ENCODE measurements around the gene TBC1D14. TPM values are rescaled to one million over a fixed set of nuclear protein-coding genes. Genes with fewer than 3 reads are reported as not detected.

TBC1D14 gene
- total and polyA plus RNA-seq, 2 of the 4 experiments (the other 2 are of a cell fraction) = 31.7 to 40.7 TPM

DNA sequence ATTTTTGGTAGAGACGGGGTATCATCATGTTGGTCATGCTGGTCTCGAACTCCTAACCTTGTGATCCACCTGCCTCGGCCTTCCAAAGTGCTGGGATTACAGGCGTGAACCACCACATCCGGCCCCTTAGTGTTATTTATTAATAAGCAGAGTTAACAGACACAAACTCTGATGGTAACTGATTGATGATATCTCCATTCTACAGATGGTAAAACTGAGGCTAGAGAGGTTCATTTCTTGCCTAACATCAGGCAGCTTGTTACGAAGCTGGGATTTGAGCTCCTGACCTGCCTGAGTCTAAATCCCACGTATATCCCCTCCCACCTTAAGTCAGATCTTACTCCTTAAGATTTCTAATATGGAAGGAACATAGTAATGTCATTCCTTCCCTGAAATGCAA lies 36.9 kb downstream of the TBC1D14 start:
- no peak overlapping the region for H4K91ac ChIP-seq (ENCODE audit: insufficient read depth, low read depth, low read length)
- dilution Hi-C loops (cut with HindIII; ENCODE audit: low sequenced_read_pairs, unreplicated experiment) (no loop called here), intact Hi-C loops (cut with micrococcal nuclease) (no loop called here), in situ Hi-C loops (cut with MboI; ENCODE audit: low sequenced_read_pairs) (no loop called here)
- H2BK20ac ChIP-seq (ENCODE audit: low read depth, low read length) = no peak overlapping the region
- no peak overlapping the region for H3K4me2 ChIP-seq (ENCODE audit: low read depth, low read length)
- H2BK120ac ChIP-seq (ENCODE audit: low read depth, low read length) = no peak overlapping the region
- TF ChIP-seq SMC3 (IDR thresholded peaks at IDR 0.05; ENCODE audit: low read depth, low read length) (no peak), BHLHE40 (IDR thresholded peaks at IDR 0.05; ENCODE audit: low read depth, low read length) (no peak), POLR2A (IDR thresholded peaks at IDR 0.05; ENCODE audit: low read depth, low read length) (no peak), NFE2L2 (IDR thresholded peaks at IDR 0.05; ENCODE audit: low read depth, low read length) (no peak), MAZ (IDR thresholded peaks at IDR 0.05; ENCODE audit: borderline replicate concordance, low read depth, low read length) (no peak)
- TF ChIP-seq, protein P1, sequence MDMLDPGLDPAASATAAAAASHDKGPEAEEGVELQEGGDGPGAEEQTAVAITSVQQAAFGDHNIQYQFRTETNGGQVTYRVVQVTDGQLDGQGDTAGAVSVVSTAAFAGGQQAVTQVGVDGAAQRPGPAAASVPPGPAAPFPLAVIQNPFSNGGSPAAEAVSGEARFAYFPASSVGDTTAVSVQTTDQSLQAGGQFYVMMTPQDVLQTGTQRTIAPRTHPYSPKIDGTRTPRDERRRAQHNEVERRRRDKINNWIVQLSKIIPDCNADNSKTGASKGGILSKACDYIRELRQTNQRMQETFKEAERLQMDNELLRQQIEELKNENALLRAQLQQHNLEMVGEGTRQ (IDR thresholded peaks at IDR 0.05; ENCODE audit: low read depth, low read length) = no peak
- H2AK5ac ChIP-seq (ENCODE audit: low read depth, low read length) = no peak overlapping the region
- H3K23ac ChIP-seq (ENCODE audit: low read depth, low read length) = no peak overlapping the region
- WGBS, 2 experiments (ENCODE audit: extremely low coverage in 2 of 2, insufficient read length in 1 of 2) = no CpG with 5 or more reads among the region's 7 CpGs
- H3K14ac ChIP-seq (replicated peaks; ENCODE audit: low read depth, low read length) = no peak overlapping the region
- no TSS peak for BruUV-seq (replicated peaks)
- peaks cover 1% of the 10 kb centered on the region; the same call in 1 of the 2 replicates for H4K20me1 ChIP-seq (ENCODE audit: insufficient read depth, low read length)
- DNase-seq (no peak), ATAC-seq (ENCODE audit: low read depth) (no peak)
- H3K18ac ChIP-seq (ENCODE audit: low read depth, low read length) = no peak overlapping the region
- no peak overlapping the region for H3K56ac ChIP-seq (ENCODE audit: extremely low read depth, insufficient read depth, low read length)
- no peak overlapping the region for H4K5ac ChIP-seq (ENCODE audit: low read depth, low read length)
- no peak overlapping the region for H4K8ac ChIP-seq (ENCODE audit: low read depth in 2 of 2, low read length in 2 of 2)
- no peaks in the 10 kb centered on the region for H3K36me3 ChIP-seq (ENCODE audit: control insufficient read depth, insufficient read depth, low read length)
- H3K9me3 ChIP-seq (ENCODE audit: control insufficient read depth, insufficient read depth, low read length) = no peaks in the 10 kb centered on the region
- peaks cover 15% of the 10 kb centered on the region for H3K9me1 ChIP-seq (ENCODE audit: insufficient read depth, low read length)
- no peak overlapping the region for H3K27ac ChIP-seq (ENCODE audit: insufficient read depth, low read length)
- no peak overlapping the region for H2AFZ ChIP-seq (replicated peaks; ENCODE audit: low read length, poor library complexity)
- H3K4ac ChIP-seq (ENCODE audit: low read depth, low read length) = no peak overlapping the region
- H2BK5ac ChIP-seq (ENCODE audit: low read depth, low read length, poor library complexity, severe bottlenecking) = no peak overlapping the region
- ChIA-PET POLR2A (ENCODE audit: unreplicated experiment) (no interaction called here), CTCF (no interaction called here)
- no peak overlapping the region for H2BK15ac ChIP-seq (ENCODE audit: low read depth, low read length)
- no peaks in the 10 kb centered on the region for H3K27me3 ChIP-seq (ENCODE audit: control insufficient read depth, insufficient read depth, low read length)
- peaks cover 16 to 30% of the 10 kb centered on the region in 2 experiments for H3K79me1 ChIP-seq (ENCODE audit: low read depth in 1 of 2, low read length in 2 of 2)
- H3K9ac ChIP-seq (ENCODE audit: low read depth, low read length) = no peak overlapping the region
- no peak overlapping the region for H3K4me3 ChIP-seq (ENCODE audit: insufficient read depth, low read depth, low read length)
- no peak overlapping the region for H2AK9ac ChIP-seq (replicated peaks; ENCODE audit: low read depth, low read length, poor library complexity)
- H3K4me1 ChIP-seq (ENCODE audit: control insufficient read depth, insufficient read depth, low read length) = peaks cover 17% of the 10 kb centered on the region
